Gastrocnemius medialis (tissue), 4 donors: ENCODE results near the gene SEC24B. TPM values are rescaled to one million over a fixed set of nuclear protein-coding genes. Genes with fewer than 3 reads are reported as not detected.

ENCODE experiments used
- ATAC-seq, 2 donors: fragments of 150-250 bp; one replicate each; pipeline ENCODE4 v1.9.1; 2016
- DNase-seq, 2 donors: peaks; one replicate each; pipeline ENCODE4 v3.0.0-alpha.2; 2019
- H3K27ac ChIP-seq, 4 donors: fragments of 200-600 bp; sonication (generic); 1 replicate in 1 of 4; 2 replicates in 3 of 4; pipeline ENCODE4 v1.5.1; 2016 to 2018; ENCODE audit warnings: mild to moderate bottlenecking in 2 of 4, moderate library complexity in 1 of 4
- H3K27me3 ChIP-seq, 3 donors: fragments of 200-600 bp; sonication (generic) in 2 of 3; 1 replicate in 1 of 3; 2 replicates in 2 of 3; pipeline versions ENCODE4 v1.5.1 to v1.6.0; 2016 to 2019; ENCODE audit warnings: mild to moderate bottlenecking in 1 of 3, moderate library complexity in 1 of 3
- H3K36me3 ChIP-seq, 2 donors: fragments of 200-600 bp; sonication (generic) in 1 of 2; one replicate each; pipeline ENCODE4 v1.5.1; 2017 to 2018
- H3K4me1 ChIP-seq, 2 donors: fragments of 200-600 bp; sonication (generic) in 1 of 2; one replicate each; pipeline ENCODE4 v1.5.1; 2016 to 2017; ENCODE audit warnings: mild to moderate bottlenecking in 2 of 2
- H3K4me3 ChIP-seq, 4 donors: fragments of 200-600 bp; sonication (generic) in 3 of 4; 1 replicate in 1 of 4; 2 replicates in 3 of 4; pipeline ENCODE4 v1.5.1; 2016 to 2019; ENCODE audit warnings: mild to moderate bottlenecking in 2 of 4
- H3K9me3 ChIP-seq, 3 donors: fragments of 200-600 bp; sonication (generic) in 2 of 3; 1 replicate in 1 of 3; 2 replicates in 2 of 3; pipeline ENCODE4 v1.5.1; 2016 to 2019
- POLR2A ChIP-seq, 2 donors: fragments of 450-650 bp; IDR thresholded peaks; one replicate each; pipeline ENCODE4 v1.6.1; 2017; ENCODE audit warnings: antibody characterized with exemption in 2 of 2, mild to moderate bottlenecking in 2 of 2, moderate library complexity in 2 of 2
- in situ Hi-C, 4 donors: fragments of 200-750 bp; cut with MboI; loops; one replicate each; pipeline versions ENCODE4 v1.15.0 to v1.8.0; 2017; ENCODE audit warnings: low sequenced_read_pairs in 4 of 4
- intact Hi-C: fragments of 100-400 bp; cut with DNase I; formaldehyde crosslinking; loops from one replicate; pipeline ENCODE4 v1.15.1; 2023; ENCODE audit warnings: low total_unique reads
- total RNA-seq, 4 donors: library from RNA; depleted of rRNA; stranded (reverse); fragments of >200 nt; gene quantifications; one replicate each; pipeline versions ENCODE4 v1.1.0 to v1.2.3, GENCODE V29; 2016
- TF ChIP-seq, protein P1 (sequence below), 5 experiments: fragments of 450-650 bp in 3 of 5; fragments of 200-600 bp in 2 of 5; sonication (generic) in 2 of 5; IDR thresholded peaks in 4 of 5; conservative IDR thresholded peaks in 1 of 5; 1 replicate in 4 of 5; 2 replicates in 1 of 5; pipeline ENCODE4 v1.5.1; 2016 to 2019; ENCODE audit warnings: antibody characterized with exemption in 5 of 5, mild to moderate bottlenecking in 3 of 5, moderate library complexity in 3 of 5

Gene SEC24B
- total RNA-seq, 4 donors from 2014 or later: 29.6 to 93.4 (median 42.9) TPM

DNA sequence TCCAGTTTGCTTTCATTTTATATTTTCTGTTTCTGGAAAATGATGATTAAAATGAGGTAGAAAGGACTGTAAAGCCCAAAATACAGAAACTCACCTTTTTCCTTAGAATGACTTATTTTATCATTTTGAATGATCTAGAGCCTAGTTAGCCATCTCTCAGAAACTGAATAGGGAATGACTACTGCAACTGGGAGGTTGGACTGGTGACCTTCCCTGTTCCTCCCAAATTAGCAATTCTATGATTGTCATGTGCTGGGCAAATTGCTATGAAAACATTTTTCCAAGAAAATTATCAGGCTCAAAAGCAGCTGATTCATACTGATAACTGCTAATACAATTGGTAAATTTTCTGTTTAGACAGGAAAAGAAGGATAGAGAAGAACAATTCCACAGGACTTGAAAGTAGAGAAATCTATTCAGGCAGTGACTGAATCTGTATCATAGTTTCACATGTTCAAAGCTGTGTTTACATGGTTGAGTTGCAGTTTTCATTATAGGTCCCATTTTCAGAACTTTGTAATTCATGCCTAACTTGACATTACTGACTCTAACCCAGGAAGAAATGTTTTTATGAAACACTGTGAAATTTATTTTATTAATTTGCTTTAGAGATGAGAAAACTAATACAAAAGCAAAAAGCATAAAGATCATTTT is 43.4 kb upstream of the SEC24B start:
- in situ Hi-C loops: loop anchor here in 2 of 4 donors (25.0 kb wide), 1 partner anchor 553 kb away; no protein-coding TSS in a partner anchor
- no peak for ATAC-seq
- no peak for DNase-seq

DNA sequence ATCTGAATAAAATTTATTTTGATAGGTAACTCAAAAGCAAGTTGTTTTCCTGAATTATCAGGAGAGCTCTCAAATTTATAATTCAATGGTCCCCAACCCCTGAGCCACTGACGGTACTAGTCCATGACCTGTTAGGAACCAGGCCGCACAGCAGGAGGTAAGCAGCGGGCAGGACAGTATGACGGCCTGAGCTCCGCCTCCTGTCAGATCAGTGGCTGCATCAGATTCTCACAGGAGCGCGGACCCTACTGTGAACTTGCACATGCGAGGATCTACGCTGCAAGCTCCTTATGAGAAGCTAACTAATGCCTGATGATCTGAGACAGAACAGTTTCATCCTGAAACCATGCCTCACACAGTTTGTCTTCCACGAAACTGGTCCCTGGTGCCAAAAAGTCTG is 37.9 kb upstream of the SEC24B start:
- TF ChIP-seq, protein P1, sequence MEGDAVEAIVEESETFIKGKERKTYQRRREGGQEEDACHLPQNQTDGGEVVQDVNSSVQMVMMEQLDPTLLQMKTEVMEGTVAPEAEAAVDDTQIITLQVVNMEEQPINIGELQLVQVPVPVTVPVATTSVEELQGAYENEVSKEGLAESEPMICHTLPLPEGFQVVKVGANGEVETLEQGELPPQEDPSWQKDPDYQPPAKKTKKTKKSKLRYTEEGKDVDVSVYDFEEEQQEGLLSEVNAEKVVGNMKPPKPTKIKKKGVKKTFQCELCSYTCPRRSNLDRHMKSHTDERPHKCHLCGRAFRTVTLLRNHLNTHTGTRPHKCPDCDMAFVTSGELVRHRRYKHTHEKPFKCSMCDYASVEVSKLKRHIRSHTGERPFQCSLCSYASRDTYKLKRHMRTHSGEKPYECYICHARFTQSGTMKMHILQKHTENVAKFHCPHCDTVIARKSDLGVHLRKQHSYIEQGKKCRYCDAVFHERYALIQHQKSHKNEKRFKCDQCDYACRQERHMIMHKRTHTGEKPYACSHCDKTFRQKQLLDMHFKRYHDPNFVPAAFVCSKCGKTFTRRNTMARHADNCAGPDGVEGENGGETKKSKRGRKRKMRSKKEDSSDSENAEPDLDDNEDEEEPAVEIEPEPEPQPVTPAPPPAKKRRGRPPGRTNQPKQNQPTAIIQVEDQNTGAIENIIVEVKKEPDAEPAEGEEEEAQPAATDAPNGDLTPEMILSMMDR (IDR thresholded peaks at IDR 0.05 in 4 of 5, conservative IDR thresholded peaks at IDR 0.05 in 1 of 5): no peak
- no peak for TF ChIP-seq POLR2A (IDR thresholded peaks at IDR 0.05)
- no peak for ATAC-seq
- no peaks in the 10 kb centered on the region for H3K4me1 ChIP-seq

More for the DNA sequence above, 43.4 kb upstream of the SEC24B start:
- TF ChIP-seq POLR2A (IDR thresholded peaks at IDR 0.05): no peak
- TF ChIP-seq, protein P1 (IDR thresholded peaks at IDR 0.05 in 4 of 5, conservative IDR thresholded peaks at IDR 0.05 in 1 of 5): no peak
- Histone ChIP-seq H3K4me1 (peaks cover 5 to 13% of the 10 kb centered on the region in 2 donors), H3K27me3 (no peaks in the 10 kb centered on the region), H3K9me3 (no peaks in the 10 kb centered on the region), H3K27ac (no peak overlapping the region), H3K36me3 (no peaks in the 10 kb centered on the region), H3K4me3 (no peak overlapping the region)
- intact Hi-C loops: no loop called here

DNA sequence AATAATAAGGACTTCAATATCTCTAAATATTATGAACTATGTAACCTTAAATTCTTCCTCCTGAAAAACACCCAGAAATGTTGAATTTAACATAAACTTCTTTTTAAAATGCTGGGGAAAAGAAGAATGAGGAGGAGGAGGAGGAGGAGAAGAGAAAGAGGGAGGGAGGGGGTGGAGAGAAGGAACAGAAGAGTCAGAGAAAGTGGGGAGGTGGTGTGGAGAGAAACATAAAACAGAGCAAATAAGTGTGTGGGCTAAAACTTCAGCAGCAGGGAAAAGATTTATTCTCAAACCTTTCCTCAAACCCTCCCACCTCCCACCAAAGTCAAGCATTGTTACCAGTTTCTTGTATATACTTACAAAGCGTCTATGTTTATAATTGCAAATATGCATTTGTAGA is 34.7 kb upstream of the SEC24B start:
- no peak for TF ChIP-seq POLR2A (IDR thresholded peaks at IDR 0.05)
- TF ChIP-seq, protein P1 (IDR thresholded peaks at IDR 0.05 in 4 of 5, conservative IDR thresholded peaks at IDR 0.05 in 1 of 5): no peak
- in situ Hi-C loops: loop anchor here in 2 of 4 donors (25.0 kb wide), 1 partner anchor 562 kb away; no protein-coding TSS in a partner anchor
- H3K27ac ChIP-seq: no peak overlapping the region

More for the DNA sequence above, 37.9 kb upstream of the SEC24B start:
- no peak overlapping the region for H3K4me3 ChIP-seq
- intact Hi-C loops (no loop called here), in situ Hi-C loops (loop anchor here in 2 of 4 donors (25.0 kb wide), 1 partner anchor 558 kb away; no protein-coding TSS in a partner anchor)
- H3K27me3 ChIP-seq: no peaks in the 10 kb centered on the region
- no peaks in the 10 kb centered on the region for H3K36me3 ChIP-seq
- no peak for DNase-seq
- no peaks in the 10 kb centered on the region for H3K9me3 ChIP-seq
- no peak overlapping the region for H3K27ac ChIP-seq

DNA sequence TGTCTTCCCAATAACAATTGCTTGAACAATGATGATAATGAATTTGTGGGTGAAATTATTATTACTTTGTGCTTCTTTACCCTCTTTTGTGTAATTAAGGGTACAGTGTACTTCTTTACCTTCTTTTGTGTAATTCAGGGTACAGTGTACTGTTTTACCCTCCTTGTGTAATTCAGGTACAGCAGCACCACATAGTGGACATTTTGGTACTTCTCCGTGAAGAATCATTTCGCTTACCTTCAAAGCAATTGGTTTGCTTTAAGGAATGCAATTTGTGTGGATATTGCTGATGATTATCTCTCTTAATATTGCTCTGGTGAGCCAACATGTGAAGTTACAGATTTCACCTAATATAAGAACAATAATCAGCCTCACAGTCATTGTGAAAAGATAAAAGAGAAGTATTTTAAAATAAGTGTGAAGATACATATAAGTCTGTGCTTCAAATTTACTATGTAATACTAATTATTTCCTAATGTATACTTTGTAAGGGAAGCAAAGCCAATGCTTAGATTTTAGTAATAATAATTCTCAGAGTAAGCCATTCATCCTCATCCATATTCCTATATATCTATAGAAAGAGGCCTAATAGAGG is 27.2 kb upstream of the SEC24B start:
- intact Hi-C loops: loop anchor here (2.0 to 5.0 kb wide), 2 partner anchors 572 to 724 kb away; no protein-coding TSS in a partner anchor
- peak; percentile 73 to 80 for ATAC-seq
- TF ChIP-seq, protein P1 (IDR thresholded peaks at IDR 0.05 in 4 of 5, conservative IDR thresholded peaks at IDR 0.05 in 1 of 5): peak; percentile 47 to 70 (median 63)
- TF ChIP-seq POLR2A (IDR thresholded peaks at IDR 0.05): no peak
- Histone ChIP-seq H3K36me3 (no peaks in the 10 kb centered on the region), H3K27ac (no peak overlapping the region), H3K9me3 (no peaks in the 10 kb centered on the region), H3K4me3 (no peak overlapping the region), H3K4me1 (no peaks in the 10 kb centered on the region), H3K27me3 (no peaks in the 10 kb centered on the region)
- DNase-seq: no peak
- in situ Hi-C loops: loop anchor here in 2 of 4 donors (10.0 to 25.0 kb wide), 3 partner anchors 562 to 719 kb away; no protein-coding TSS in a partner anchor

More for the DNA sequence above, 34.7 kb upstream of the SEC24B start:
- intact Hi-C loops: no loop called here
- H3K4me1 ChIP-seq: no peaks in the 10 kb centered on the region
- no peaks in the 10 kb centered on the region for H3K36me3 ChIP-seq
- no peaks in the 10 kb centered on the region for H3K27me3 ChIP-seq
- no peak for ATAC-seq
- no peaks in the 10 kb centered on the region for H3K9me3 ChIP-seq
- no peak overlapping the region for H3K4me3 ChIP-seq
- DNase-seq: no peak
